GM19372 (cell line): ENCODE data around the gene IRGQ.
"Not testable (repeated sequence)": the region's sequence is repeated elsewhere in the genome, so short reads cannot be mapped to it uniquely, and the experiment has no call there.

ENCODE experiments used
- ATAC-seq: cut with Tn5 transposase; IDR thresholded peaks from one replicate; pipeline ENCODE4 v1.9.1; 2021; ENCODE audit warnings: mild to moderate bottlenecking, low read depth, moderate library complexity; ENCODE audit not compliant: unreplicated experiment

Gene IRGQ

GRCh38 chr19:43625918-43626579 lies 30.1 kb upstream of the IRGQ start:
- no peak for ATAC-seq

- ATAC-seq, result no peak
Measured at GRCh38 chr19:43624933-43625332, 29.0 kb upstream of the IRGQ start.

DNA sequence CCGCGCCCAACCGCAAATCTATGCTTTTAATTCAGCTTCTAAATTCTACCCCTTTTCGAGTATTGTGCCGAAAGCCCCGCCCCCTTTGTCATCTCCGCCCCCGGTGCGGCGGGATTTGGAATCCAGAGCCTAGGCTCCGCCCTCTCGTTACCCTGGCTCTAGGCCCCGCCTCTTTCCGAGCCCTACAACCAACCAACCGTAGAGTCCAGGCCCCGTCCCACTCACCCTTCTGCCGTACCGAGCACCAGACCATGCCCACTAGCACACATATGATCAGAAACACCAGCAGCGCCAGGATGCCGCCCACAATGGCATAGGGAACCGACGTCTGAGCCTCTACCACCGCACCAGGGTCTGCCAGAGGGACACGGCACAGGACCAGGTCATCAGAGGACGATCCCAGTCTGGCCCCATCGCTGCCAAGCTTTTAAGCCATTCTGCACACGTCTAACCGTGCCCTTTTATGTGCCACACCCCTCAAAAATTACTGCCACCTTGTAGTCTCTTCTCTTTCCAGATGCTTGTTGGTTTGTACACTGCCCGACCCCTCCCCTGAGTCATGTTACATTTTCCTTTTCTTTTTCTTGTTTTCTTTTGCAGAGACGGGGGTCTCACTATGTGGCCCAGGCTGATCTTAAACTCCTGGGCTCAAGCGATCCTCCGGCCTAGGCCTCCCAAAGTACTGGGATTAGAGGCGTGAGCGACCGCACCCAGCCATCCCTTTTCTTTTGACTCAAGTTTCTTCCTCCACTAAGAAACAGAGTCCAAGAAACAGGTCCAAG lies 28.1 kb upstream of the IRGQ start:
- ATAC-seq, result no peak

- no peak for ATAC-seq
Measured at GRCh38 chr19:43622956-43623355, 27.0 kb upstream of the IRGQ start.

GRCh38 chr19:43622070-43622469 lies 26.1 kb upstream of the IRGQ start:
- no peak for ATAC-seq

DNA sequence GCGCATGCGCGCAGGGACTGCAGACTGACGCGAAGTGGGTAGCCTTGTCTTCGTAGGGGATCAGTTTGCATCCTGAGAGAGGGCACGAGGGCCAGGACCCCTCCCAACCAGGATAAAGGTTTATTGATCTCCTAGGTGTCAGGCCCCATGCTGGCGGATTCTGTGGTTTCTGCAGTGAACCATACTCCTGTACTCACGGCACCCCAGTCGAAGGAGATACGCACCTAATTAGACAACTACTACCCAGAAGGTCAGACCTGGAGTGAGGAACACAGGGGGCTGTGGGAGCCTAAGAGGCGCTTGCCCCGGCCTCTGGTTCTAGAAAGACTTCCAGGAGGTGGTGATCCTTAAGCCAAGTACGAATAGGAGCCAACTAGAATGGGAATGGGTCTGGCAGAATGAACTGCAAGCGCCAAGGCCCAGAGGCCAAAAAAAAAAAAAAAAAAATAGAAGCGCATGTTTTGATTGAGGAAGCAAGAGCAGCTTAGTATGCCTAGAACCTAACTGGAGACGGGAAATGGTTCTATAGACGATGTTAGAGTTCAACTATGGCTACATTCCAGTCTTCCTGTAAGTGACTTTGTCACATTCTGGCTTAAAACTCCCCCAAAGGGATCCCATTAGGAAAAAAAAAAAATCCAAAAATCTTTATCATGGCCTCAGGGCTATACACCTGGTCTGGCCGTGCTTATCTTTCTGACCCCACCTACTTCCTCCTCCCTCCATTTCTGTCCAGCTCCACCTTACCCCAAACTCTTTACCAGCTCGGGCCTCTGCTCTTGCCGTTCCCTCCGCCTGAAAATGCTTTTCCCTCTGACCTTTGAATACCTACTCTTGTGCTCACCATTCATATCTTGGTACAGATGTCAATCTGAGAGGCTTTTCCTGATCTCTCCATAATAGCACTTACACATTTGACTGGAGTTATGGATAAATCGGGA lies 24.4 kb upstream of the IRGQ start:
- ATAC-seq, result no peak

DNA sequence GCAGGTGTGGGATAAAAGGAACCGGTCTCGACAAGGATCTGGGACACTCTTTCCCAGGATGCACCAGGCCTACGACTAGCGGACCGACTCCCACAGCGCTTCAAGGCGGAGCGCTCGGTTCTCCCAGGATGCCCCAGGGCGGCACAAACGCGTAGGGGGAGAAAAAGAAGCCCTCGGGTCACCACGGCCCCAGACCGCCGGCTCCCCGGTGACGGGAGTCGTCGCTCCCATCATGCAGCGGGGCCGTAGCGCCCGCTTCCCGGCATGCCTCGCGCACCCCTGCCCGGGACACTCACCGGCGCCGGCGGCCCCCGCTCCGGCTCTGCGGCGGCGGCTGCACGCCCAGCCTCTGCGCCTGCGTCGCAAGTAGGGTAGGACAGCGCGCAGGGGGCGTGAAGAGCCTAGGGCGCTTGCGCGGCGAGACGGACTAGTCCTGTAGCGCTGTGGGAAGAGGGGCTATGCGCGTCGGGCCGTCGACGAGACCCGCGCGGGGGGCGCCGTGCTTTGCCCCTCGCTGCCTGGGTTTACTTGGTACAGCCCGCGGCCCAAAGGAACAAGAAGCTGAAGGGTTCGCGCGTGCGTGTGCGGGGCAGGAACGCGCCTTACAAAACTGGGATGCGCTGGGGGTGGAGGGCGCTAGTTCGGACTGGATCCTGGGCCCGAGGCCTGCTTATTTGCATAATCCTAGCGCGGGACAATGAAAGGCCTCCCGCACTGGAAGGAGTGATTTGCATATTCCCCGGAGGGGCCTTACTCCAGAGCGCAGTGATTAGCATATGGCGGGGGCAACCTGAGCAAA lies 23.5 kb upstream of the IRGQ start, which contains the start of gene ZNF428:
TSS of gene ZNF428 (minus strand) at position 368 of the 799 bp plus-strand sequence. CDS start 5,325 bp downstream, outside the sequence.
- ATAC-seq, result peak; percentile 75

GRCh38 chr19:43618921-43619261 lies 23.0 kb upstream of the IRGQ start:
- peak; percentile 15 for ATAC-seq

DNA sequence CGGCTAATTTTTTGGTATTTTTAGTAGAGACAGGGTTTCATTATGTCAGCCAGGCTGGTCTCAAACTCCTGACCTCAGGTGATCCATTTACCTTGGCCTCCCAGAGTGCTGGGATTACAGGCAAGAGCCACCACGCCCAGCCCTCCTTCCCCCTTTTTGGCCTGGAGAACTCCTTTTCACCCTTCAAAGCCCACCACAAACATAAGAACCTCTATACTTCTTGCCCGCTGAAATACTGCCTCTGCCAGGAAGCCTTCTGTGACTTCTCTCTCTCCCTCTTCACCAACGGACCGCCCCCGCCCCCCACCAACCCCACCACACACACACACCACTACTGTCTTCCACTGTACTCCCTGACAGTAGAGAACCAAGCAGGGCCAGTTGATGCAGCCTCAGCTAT lies 21.0 kb upstream of the IRGQ start:
- no peak for ATAC-seq

GRCh38 chr19:43616306-43616705 lies 20.4 kb upstream of the IRGQ start:
- ATAC-seq, result no peak

- no peak for ATAC-seq
Measured at GRCh38 chr19:43612374-43612773, 16.4 kb upstream of the IRGQ start.

GRCh38 chr19:43611788-43612187 lies 15.9 kb upstream of the IRGQ start, which contains the start of gene SRRM5:
Gene SRRM5, plus strand, starts transcription at chr19:43612088. Its CDS starts 34 bp downstream, at chr19:43612122.
- no peak for ATAC-seq

DNA sequence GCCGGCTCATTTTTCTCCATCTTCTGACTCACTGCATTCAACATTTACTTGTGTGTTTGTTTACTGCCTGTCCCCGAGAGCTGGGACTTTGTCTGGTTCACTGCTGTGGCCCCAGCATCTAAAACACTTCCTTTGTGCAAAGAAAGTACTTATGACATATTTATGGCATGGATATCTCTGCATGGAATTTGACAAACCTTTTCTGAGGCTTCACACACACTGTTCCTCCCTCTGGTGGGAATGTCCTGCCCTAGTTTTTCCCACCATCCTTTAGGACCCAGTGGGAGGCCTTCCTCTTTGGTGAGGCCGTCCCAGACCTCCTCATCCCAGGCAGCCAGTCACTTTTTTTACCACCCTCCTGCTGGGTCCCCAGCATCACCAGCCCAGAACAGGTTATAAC lies 14.6 kb upstream of the IRGQ start:
- ATAC-seq, result no peak

DNA sequence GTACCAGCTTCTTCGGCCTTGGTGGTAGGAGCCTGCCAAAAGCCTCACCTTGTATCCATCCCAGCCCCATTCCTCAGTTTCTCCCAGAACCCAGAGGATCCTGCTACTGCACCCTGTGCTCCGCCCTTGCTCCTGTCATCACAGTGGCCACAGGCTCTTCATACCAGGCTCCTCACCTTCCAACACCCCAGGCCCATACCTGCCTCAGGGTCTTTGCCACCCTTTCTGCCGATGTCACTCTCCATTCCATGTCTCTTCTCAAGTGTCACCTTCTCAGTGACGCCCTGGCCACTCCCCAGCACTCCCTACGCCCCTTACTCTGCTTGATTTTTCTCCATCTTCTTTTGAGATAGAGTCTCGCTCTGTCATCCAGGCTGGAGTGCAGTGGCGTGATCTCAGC lies 13.9 kb upstream of the IRGQ start:
- ATAC-seq, result no peak

- ATAC-seq, result no peak
Measured at GRCh38 chr19:43607238-43608205, 11.6 kb upstream of the IRGQ start.

- ATAC-seq, result no peak
Measured at GRCh38 chr19:43606569-43607229, 10.8 kb upstream of the IRGQ start.

GRCh38 chr19:43605875-43606568 lies 10.1 kb upstream of the IRGQ start:
- no peak for ATAC-seq

GRCh38 chr19:43600326-43600725 lies 4.4 kb upstream of the IRGQ start:
- ATAC-seq, result not testable (repeated sequence)
